CD14-positive monocyte (primary cell): ENCODE data around the gene KCNAB1. TPM values are rescaled to one million over a fixed set of nuclear protein-coding genes. Genes with fewer than 3 reads are reported as not detected.

Experiments used
- DNase-seq, 3 donors: peaks; one replicate each; pipeline ENCODE4 v3.0.0-alpha.2; 2011 to 2022
- H2AFZ ChIP-seq: 2 replicates; pipeline ENCODE4 v1.6.0; 2012; ENCODE audit warnings: mild to moderate bottlenecking, low read depth, low read length, inconsistent platforms; ENCODE audit not compliant: insufficient read depth, poor library complexity, severe bottlenecking
- H3K27ac ChIP-seq, 2 donors: 1 replicate in 1 of 2; 2 replicates in 1 of 2; pipeline ENCODE4 v1.5.1; 2012 to 2013; ENCODE audit warnings: low read length in 2 of 2, control low read depth in 1 of 2, inconsistent platforms in 1 of 2, low read depth in 1 of 2, mild to moderate bottlenecking in 1 of 2
- H3K27me3 ChIP-seq, 2 donors: one replicate each; pipeline versions ENCODE4 v1.6.0 to v1.6.1; 2011 to 2013; ENCODE audit warnings: low read length in 2 of 2; ENCODE audit not compliant: control insufficient read depth in 2 of 2, insufficient read depth in 2 of 2
- H3K36me3 ChIP-seq, 2 donors: replicated peaks in 1 of 2; 1 replicate in 1 of 2; 2 replicates in 1 of 2; pipeline versions ENCODE4 v1.5.1 to v1.6.1; 2012 to 2013; ENCODE audit warnings: low read length in 2 of 2, control low read depth in 1 of 2, inconsistent platforms in 1 of 2, mild to moderate bottlenecking in 1 of 2; ENCODE audit not compliant: insufficient read depth in 2 of 2, control insufficient read depth in 1 of 2
- H3K4me1 ChIP-seq, 2 donors: 1 replicate in 1 of 2; 2 replicates in 1 of 2; pipeline versions ENCODE4 v1.5.1 to v1.6.1; 2012 to 2013; ENCODE audit warnings: low read length in 2 of 2, control low read depth in 1 of 2, inconsistent platforms in 1 of 2, mild to moderate bottlenecking in 1 of 2, moderate library complexity in 1 of 2; ENCODE audit not compliant: insufficient read depth in 2 of 2, control insufficient read depth in 1 of 2
- H3K4me2 ChIP-seq: replicated peaks from 2 replicates; pipeline ENCODE3; 2012; ENCODE audit warnings: low read length, moderate library complexity, mild to moderate bottlenecking; ENCODE audit not compliant: poor library complexity, severe bottlenecking; ENCODE audit errors: extremely low read depth
- H3K4me3 ChIP-seq, 3 experiments: fragments of 200-600 bp in 1 of 3; sonication (generic) in 1 of 3; replicated peaks in 1 of 3; 1 replicate in 2 of 3; 2 replicates in 1 of 3; pipeline ENCODE4 v1.5.1; 2011 to 2013; ENCODE audit warnings: low read length in 3 of 3, mild to moderate bottlenecking in 3 of 3, control low read depth in 2 of 3, low read depth in 2 of 3, inconsistent platforms in 1 of 3, moderate library complexity in 1 of 3
- H3K79me2 ChIP-seq: 2 replicates; pipeline ENCODE4 v1.6.0; 2012; ENCODE audit warnings: mild to moderate bottlenecking, control low read depth, inconsistent platforms, low read length, moderate library complexity; ENCODE audit not compliant: insufficient read depth
- H3K9ac ChIP-seq: 2 replicates; pipeline ENCODE4 v1.6.0; 2017; ENCODE audit warnings: low read length, mild to moderate bottlenecking; ENCODE audit not compliant: insufficient read depth, poor library complexity, severe bottlenecking
- H3K9me3 ChIP-seq, 2 donors: replicated peaks in 1 of 2; 1 replicate in 1 of 2; 2 replicates in 1 of 2; pipeline versions ENCODE4 v1.5.1 to v1.6.1; 2012 to 2013; ENCODE audit warnings: low read length in 2 of 2, control low read depth in 1 of 2; ENCODE audit not compliant: control insufficient read depth in 1 of 2, insufficient read depth in 1 of 2
- H4K20me1 ChIP-seq: 2 replicates; pipeline ENCODE4 v1.6.0; 2012; ENCODE audit warnings: mild to moderate bottlenecking, low read length, control low read depth, moderate library complexity; ENCODE audit not compliant: insufficient read depth
- H3K27ac Mint-ChIP-seq, 7 donors: one replicate each; pipeline ENCODE4 v1.8.0; 2020; ENCODE audit warnings: mild to moderate bottlenecking in 7 of 7, mixed read lengths in 7 of 7, moderate library complexity in 6 of 7, inconsistent platforms in 2 of 7
- H3K27me3 Mint-ChIP-seq, 3 donors: one replicate each; pipeline ENCODE4 v1.8.0; 2021 to 2022; ENCODE audit warnings: low read depth in 3 of 3, mild to moderate bottlenecking in 3 of 3, mixed read lengths in 3 of 3, moderate library complexity in 3 of 3, inconsistent platforms in 1 of 3
- H3K36me3 Mint-ChIP-seq, 2 donors: one replicate each; pipeline ENCODE4 v1.8.0; 2020; ENCODE audit warnings: mixed read lengths in 2 of 2, inconsistent platforms in 1 of 2, mild to moderate bottlenecking in 1 of 2
- H3K4me1 Mint-ChIP-seq: one replicate; pipeline ENCODE4 v1.8.0; 2020; ENCODE audit warnings: mild to moderate bottlenecking, mixed read lengths
- H3K4me3 Mint-ChIP-seq, 2 donors: one replicate each; pipeline ENCODE4 v1.8.0; 2020; ENCODE audit warnings: mild to moderate bottlenecking in 2 of 2, mixed read lengths in 2 of 2, moderate library complexity in 1 of 2
- H3K9me3 Mint-ChIP-seq, 7 donors: one replicate each; pipeline ENCODE4 v1.8.0; 2020 to 2022; ENCODE audit warnings: mixed read lengths in 7 of 7, mild to moderate bottlenecking in 6 of 7, moderate library complexity in 6 of 7, inconsistent platforms in 2 of 7
- WGBS: methylation state at CpG from one replicate; pipeline ENCODE4 v1.1.5; 2013; ENCODE audit warnings: missing lambda C conversion rate; ENCODE audit not compliant: insufficient coverage; 5-methylcytosine and 5-hydroxymethylcytosine counted together
- intact Hi-C, 2 donors: fragments of 100-400 bp; cut with micrococcal nuclease; formaldehyde crosslinking; loops; one replicate each; pipeline versions ENCODE4 v1.15.0 to v1.15.1; 2023
- polyA plus RNA-seq, 3 donors: library from polyadenylated mRNA; depleted of rRNA in 1 of 3; unstranded in 2 of 3; stranded (reverse) in 1 of 3; fragments of 300-500 nt in 2 of 3; fragments of >200 nt in 1 of 3; fragmentation: Illumina TruSeq in 2 of 3; gene quantifications; 1 replicate in 2 of 3; 2 replicates in 1 of 3; pipeline ENCODE4 v1.2.3, GENCODE V29; 2012 to 2021
- TF ChIP-seq, protein P1 (sequence below): fragments of 200-600 bp; IDR thresholded peaks from one replicate; pipeline ENCODE4 v1.8.0; 2022; ENCODE audit warnings: antibody characterized with exemption, mild to moderate bottlenecking

The KCNAB1 gene
- polyA plus RNA-seq, 3 donors: 0.08 to 0.14 TPM; not detected in 1

DNA sequence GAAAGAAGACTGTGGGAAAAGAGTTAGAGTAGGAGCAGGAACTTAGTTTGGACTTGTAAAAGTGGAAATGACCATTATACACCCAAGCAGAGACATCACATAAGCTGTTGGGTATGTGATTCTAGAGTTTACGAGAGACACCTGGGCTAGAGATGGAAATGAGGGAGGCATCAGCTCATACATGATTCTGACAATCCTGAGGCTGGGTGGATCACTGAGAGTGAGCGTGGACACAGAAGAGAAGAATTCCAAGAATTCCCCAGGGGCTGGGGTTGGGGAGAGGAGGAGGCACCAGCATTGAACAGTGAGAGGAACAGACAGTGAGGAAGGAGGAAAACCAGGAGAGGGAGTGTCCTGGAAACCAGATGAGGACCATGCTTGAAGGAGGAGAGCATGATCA lies 113.5 kb downstream of the KCNAB1 start:
- 88% methylated on average over 2 of the region's 2 CpGs for WGBS
- Histone ChIP-seq H3K9ac (no peak overlapping the region), H3K9me3 (no peaks in the 10 kb centered on the region), H2AFZ (no peak overlapping the region), H3K4me2 (no peak overlapping the region), H4K20me1 (no peaks in the 10 kb centered on the region), H3K4me1 (no peaks in the 10 kb centered on the region), H3K36me3 (no peaks in the 10 kb centered on the region), H3K4me3 (no peak overlapping the region), H3K79me2 (no peaks in the 10 kb centered on the region), H3K27ac (no peak overlapping the region), H3K27me3 (no peaks in the 10 kb centered on the region)
- Mint-ChIP-seq H3K36me3 (no peaks in the 10 kb centered on the region), H3K4me3 (no peak overlapping the region), H3K27me3 (peaks cover 2 to 6% (median 5%) of the 10 kb centered on the region in 3 donors), H3K27ac (no peak overlapping the region), H3K9me3 (peaks cover 0 to 3% (median 1%) of the 10 kb centered on the region in 7 donors), H3K4me1 (no peaks in the 10 kb centered on the region)
- TF ChIP-seq, protein P1, sequence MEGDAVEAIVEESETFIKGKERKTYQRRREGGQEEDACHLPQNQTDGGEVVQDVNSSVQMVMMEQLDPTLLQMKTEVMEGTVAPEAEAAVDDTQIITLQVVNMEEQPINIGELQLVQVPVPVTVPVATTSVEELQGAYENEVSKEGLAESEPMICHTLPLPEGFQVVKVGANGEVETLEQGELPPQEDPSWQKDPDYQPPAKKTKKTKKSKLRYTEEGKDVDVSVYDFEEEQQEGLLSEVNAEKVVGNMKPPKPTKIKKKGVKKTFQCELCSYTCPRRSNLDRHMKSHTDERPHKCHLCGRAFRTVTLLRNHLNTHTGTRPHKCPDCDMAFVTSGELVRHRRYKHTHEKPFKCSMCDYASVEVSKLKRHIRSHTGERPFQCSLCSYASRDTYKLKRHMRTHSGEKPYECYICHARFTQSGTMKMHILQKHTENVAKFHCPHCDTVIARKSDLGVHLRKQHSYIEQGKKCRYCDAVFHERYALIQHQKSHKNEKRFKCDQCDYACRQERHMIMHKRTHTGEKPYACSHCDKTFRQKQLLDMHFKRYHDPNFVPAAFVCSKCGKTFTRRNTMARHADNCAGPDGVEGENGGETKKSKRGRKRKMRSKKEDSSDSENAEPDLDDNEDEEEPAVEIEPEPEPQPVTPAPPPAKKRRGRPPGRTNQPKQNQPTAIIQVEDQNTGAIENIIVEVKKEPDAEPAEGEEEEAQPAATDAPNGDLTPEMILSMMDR: no peak
- no peak for DNase-seq
- intact Hi-C loops: no loop called here

DNA sequence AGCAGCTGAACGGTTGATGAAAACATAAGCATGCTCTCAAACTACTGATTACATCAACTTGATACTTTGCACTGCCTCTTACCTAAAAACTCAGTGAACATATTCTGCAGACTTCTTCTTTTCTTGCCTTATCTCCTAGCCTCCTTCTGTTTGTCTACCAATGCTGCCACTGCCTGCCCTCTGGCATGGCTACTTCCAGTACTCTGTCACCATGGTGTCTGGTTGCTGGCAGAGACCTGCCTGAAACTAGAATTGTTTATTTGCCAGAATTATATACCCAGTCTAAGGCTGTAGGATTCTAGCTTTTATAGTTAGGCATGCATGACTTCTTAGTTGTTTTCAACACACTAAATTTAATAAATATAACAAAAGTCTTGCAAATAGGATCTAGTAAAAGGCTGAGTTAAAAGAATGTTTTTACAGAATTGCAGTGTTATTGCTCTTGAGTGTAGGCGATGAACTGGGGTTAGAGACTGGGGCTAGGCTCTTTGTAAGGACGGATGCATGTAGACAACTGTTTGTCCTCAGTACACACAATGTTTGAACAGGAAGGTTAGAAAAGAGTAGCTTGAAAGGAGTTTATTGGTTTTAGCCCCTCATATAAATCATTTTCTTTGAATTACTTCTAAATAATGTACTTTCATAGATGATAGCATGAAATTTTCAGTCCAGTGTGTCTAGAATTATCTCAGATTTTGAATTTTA lies 116.3 kb downstream of the KCNAB1 start:
- H3K36me3 ChIP-seq: no peaks in the 10 kb centered on the region
- no peak overlapping the region for H2AFZ ChIP-seq
- H3K9ac ChIP-seq: no peak overlapping the region
- intact Hi-C loops: no loop called here
- WGBS: 90% methylated on average over 2 of the region's 3 CpGs
- H3K9me3 ChIP-seq: no peaks in the 10 kb centered on the region
- H4K20me1 ChIP-seq: no peaks in the 10 kb centered on the region
- no peak overlapping the region for H3K27ac ChIP-seq
- peaks cover 2 to 4% (median 3%) of the 10 kb centered on the region in 3 donors for H3K27me3 Mint-ChIP-seq
- no peaks in the 10 kb centered on the region for H3K27me3 ChIP-seq
- no peak for DNase-seq
- no peak overlapping the region for H3K4me2 ChIP-seq
- no peaks in the 10 kb centered on the region for H3K79me2 ChIP-seq
- TF ChIP-seq, protein P1: no peak
- no peak overlapping the region for H3K4me3 Mint-ChIP-seq
- H3K4me1 Mint-ChIP-seq: peaks cover 2% of the 10 kb centered on the region
- no peak overlapping the region for H3K4me3 ChIP-seq
- H3K4me1 ChIP-seq: no peaks in the 10 kb centered on the region
- H3K36me3 Mint-ChIP-seq: no peaks in the 10 kb centered on the region
- H3K9me3 Mint-ChIP-seq: peaks cover 0 to 3% (median 1%) of the 10 kb centered on the region in 7 donors
- no peak overlapping the region for H3K27ac Mint-ChIP-seq
